ENCODE measurements around the gene HSPE1.

HSPE1 gene

DNA sequence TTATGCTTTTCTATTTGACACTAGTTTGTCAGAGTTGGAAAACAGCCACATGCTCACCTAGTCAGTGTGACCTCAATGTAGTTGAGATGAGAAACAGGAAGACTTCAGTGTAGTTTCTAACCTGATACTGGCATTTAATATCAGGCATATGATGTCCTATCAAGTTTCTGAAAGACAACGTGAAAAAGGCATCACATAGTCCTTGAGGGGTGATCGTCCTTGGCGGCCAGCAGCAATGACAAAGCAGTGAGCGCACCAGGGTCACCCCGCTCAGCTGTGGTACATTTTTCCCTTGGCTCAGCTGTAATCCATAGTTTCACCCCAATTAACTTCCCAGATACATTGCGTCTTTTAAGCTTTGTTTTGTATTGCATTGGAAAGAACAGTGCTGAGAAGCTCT is 4.3 kb downstream of the HSPE1 start:
- TF ChIP-seq CTCF (IDR thresholded peaks at IDR 0.05; ENCODE audit: low read depth, low read length, missing control alignments), result no peak
- DNase-seq (ENCODE audit: extremely low read depth, low read depth), result no peak
- no peak overlapping the region for H3K4me3 ChIP-seq (replicated peaks; ENCODE audit: low read depth, low read length)

DNA sequence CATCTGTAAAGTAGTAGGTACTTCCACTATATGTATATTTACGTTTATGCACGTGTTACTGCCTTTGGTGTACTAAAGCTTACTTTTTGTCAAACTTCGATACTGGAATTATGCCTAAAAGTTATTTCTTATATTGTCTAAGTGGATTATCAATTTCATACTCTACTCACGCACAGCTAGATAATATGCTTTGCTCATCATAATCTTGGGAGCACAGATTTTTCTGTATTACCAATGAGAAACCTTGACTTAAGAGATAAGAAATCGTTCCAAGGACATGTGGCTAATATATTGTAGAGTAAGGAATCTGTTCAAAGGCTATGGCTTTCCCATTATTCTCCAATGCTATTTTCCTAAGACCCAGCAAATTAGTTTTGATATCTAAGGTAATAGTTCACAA is 6.5 kb downstream of the HSPE1 start:
- H3K4me3 ChIP-seq (replicated peaks; ENCODE audit: low read depth, low read length), result no peak overlapping the region
- no peak for TF ChIP-seq CTCF (IDR thresholded peaks at IDR 0.05; ENCODE audit: low read depth, low read length, missing control alignments)
- no peak for DNase-seq (ENCODE audit: extremely low read depth, low read depth)

GRCh38 chr2:197513915-197514314 is 13.7 kb downstream of the HSPE1 start:
- TF ChIP-seq CTCF (IDR thresholded peaks at IDR 0.05; ENCODE audit: low read depth, low read length, missing control alignments), result no peak
- no peak overlapping the region for H3K4me3 ChIP-seq (replicated peaks; ENCODE audit: low read depth, low read length)
- no peak for DNase-seq (ENCODE audit: extremely low read depth, low read depth)

DNA sequence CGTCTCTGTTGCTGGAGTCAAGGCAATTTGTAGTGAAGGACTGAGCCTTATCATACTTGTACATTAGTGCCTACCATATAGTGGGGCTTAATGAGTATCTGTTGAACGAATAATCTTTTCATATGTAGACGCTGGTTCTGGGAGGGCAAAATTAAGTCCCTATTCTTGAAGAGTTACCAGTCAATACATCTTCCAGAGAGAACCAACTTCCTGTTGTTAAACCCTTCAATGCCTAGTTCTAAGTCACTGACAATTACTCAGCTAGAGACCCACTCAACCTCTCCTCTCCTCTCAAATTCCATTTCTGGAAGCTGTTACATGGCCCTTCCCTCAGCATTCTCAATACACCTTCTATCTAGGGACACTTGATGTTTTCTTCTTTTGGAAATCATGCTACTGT is 14.6 kb downstream of the HSPE1 start:
- DNase-seq (ENCODE audit: extremely low read depth, low read depth), result no peak
- TF ChIP-seq CTCF (IDR thresholded peaks at IDR 0.05; ENCODE audit: low read depth, low read length, missing control alignments), result no peak
- H3K4me3 ChIP-seq (replicated peaks; ENCODE audit: low read depth, low read length), result peak overlapping the region; percentile 69; the same call in 1 of the 2 replicates

GRCh38 chr2:197515315-197515738 is 15.1 kb downstream of the HSPE1 start:
- no peak for TF ChIP-seq CTCF (IDR thresholded peaks at IDR 0.05; ENCODE audit: low read depth, low read length, missing control alignments)
- H3K4me3 ChIP-seq (replicated peaks; ENCODE audit: low read depth, low read length), result peak overlapping the region; percentile 69
- DNase-seq (ENCODE audit: extremely low read depth, low read depth), result no peak

DNA sequence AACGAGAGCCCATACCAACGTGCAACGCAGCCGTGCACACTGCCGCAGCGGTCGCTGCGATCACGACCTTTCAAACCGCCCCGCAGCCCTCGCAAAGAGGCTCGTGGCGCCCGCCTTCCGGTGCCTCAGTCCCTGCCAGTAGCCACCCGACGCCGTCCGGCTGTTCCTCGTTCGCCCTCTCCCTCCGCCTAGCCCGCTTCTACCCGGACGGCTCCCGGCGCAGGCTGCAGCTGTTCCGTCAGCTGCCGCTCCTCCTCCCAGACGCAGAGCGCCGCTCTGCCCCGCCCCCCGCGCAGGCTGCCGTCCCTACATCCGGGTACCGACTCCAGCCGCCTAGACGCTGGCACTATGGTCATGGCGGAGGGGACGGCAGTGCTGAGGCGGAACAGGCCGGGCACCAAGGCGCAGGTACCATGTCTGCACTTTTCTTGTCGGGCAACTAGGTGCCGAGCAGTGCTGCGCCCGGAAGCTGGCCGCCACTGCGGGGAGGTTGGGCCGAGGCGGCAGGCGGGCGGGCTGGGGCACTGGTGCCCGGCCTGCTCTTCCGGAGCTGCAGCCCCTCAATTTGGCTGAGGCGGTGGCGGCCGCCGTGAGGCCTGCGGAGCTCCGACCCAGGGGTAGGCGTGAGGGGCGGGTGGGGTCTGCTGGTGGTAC is 15.7 kb downstream of the HSPE1 start, which contains the start of gene MOB4:
MOB4 (plus strand) TSS at position 328 of the 654 bp plus-strand sequence; CDS start at position 349, 21 bp downstream.
- DNase-seq (ENCODE audit: extremely low read depth, low read depth), result peak; percentile 75
- no peak for TF ChIP-seq CTCF (IDR thresholded peaks at IDR 0.05; ENCODE audit: low read depth, low read length, missing control alignments)
- peak within 1 kb of the TSS; percentile 69 for H3K4me3 ChIP-seq (replicated peaks; ENCODE audit: low read depth, low read length)

DNA sequence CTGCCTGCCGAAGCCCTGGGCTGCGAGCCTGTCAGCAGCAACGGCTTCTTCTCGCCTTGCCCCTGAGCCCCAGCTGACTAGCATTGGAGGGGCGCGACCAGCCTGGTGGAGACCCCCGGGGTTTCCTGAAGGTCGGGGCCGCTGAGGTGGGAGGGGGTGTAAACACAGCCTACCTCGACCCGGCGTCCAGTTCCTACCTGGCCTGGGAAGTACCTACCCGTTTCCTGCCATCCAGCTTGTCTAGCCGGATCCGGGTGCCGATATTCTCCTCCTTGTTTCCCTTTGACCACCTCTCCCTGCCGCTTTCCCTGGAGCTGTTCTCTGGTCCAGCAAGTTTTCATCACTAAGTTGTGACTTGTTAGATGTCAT is 16.2 kb downstream of the HSPE1 start:
- no peak for TF ChIP-seq CTCF (IDR thresholded peaks at IDR 0.05; ENCODE audit: low read depth, low read length, missing control alignments)
- no peak for DNase-seq (ENCODE audit: extremely low read depth, low read depth)
- peak overlapping the region; percentile 69 for H3K4me3 ChIP-seq (replicated peaks; ENCODE audit: low read depth, low read length)

All from HFF-Myc (cell line).